Endothelial cell (in vitro differentiated cells): ENCODE results near the gene POLR3A. TPM values are rescaled to one million over a fixed set of nuclear protein-coding genes. Genes with fewer than 3 reads are reported as not detected.
A peak's percentile ranks its signal among the peaks of the same experiment; 100 is the strongest.

Experiments used
- DNase-seq: peaks from one replicate; pipeline ENCODE4 v3.0.0; 2021; ENCODE audit warnings: low spot score
- H3K27ac Mint-ChIP-seq: one replicate; pipeline ENCODE4 v1.8.0; 2021; ENCODE audit warnings: mixed read lengths, inconsistent platforms; ENCODE audit not compliant: unreplicated experiment
- H3K27me3 Mint-ChIP-seq: one replicate; pipeline ENCODE4 v1.8.0; 2021; ENCODE audit warnings: mild to moderate bottlenecking, moderate library complexity, mixed read lengths, inconsistent platforms; ENCODE audit not compliant: unreplicated experiment
- H3K36me3 Mint-ChIP-seq: one replicate; pipeline ENCODE4 v1.8.0; 2021; ENCODE audit warnings: mild to moderate bottlenecking, low read depth, mixed read lengths, inconsistent platforms; ENCODE audit not compliant: unreplicated experiment
- H3K4me1 Mint-ChIP-seq: one replicate; pipeline ENCODE4 v1.8.0; 2021; ENCODE audit warnings: mild to moderate bottlenecking, mixed read lengths, inconsistent platforms; ENCODE audit not compliant: unreplicated experiment
- H3K4me3 Mint-ChIP-seq: one replicate; pipeline ENCODE4 v1.8.0; 2021; ENCODE audit warnings: mild to moderate bottlenecking, mixed read lengths, inconsistent platforms; ENCODE audit not compliant: unreplicated experiment
- H3K9me3 Mint-ChIP-seq: one replicate; pipeline ENCODE4 v1.8.0; 2021; ENCODE audit warnings: mixed read lengths, inconsistent platforms; ENCODE audit not compliant: unreplicated experiment
- total RNA-seq: library from RNA; stranded (reverse); fragmentation: NEBNext Ultra II Directional; extraction: Animal tissue kit (Norgen Biotek cat#: 25700); gene quantifications from one replicate; pipeline ENCODE4 v1.2.1, GENCODE V29; 2021; ENCODE audit not compliant: unreplicated experiment
- TF ChIP-seq, protein P1 (sequence below): fragments of 200-600 bp; sonication (generic); IDR thresholded peaks from one replicate; pipeline ENCODE4 v1.5.0; 2021; ENCODE audit warnings: antibody characterized with exemption; ENCODE audit not compliant: unreplicated experiment

The POLR3A gene
- total RNA-seq, 1 donor from 2014 or later: 18.4 TPM

- Mint-ChIP-seq H3K27ac (no peak overlapping the region), H3K4me3 (no peak overlapping the region)
- TF ChIP-seq, protein P1, sequence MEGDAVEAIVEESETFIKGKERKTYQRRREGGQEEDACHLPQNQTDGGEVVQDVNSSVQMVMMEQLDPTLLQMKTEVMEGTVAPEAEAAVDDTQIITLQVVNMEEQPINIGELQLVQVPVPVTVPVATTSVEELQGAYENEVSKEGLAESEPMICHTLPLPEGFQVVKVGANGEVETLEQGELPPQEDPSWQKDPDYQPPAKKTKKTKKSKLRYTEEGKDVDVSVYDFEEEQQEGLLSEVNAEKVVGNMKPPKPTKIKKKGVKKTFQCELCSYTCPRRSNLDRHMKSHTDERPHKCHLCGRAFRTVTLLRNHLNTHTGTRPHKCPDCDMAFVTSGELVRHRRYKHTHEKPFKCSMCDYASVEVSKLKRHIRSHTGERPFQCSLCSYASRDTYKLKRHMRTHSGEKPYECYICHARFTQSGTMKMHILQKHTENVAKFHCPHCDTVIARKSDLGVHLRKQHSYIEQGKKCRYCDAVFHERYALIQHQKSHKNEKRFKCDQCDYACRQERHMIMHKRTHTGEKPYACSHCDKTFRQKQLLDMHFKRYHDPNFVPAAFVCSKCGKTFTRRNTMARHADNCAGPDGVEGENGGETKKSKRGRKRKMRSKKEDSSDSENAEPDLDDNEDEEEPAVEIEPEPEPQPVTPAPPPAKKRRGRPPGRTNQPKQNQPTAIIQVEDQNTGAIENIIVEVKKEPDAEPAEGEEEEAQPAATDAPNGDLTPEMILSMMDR: no peak
These were observed 57.5 kb downstream of the POLR3A start for GRCh38 chr10:77971804-77972144.

GRCh38 chr10:77970869-77971803 is 58.2 kb downstream of the POLR3A start:
- Mint-ChIP-seq H3K4me1 (peaks cover 11% of the 10 kb centered on the region), H3K36me3 (no peaks in the 10 kb centered on the region), H3K9me3 (no peaks in the 10 kb centered on the region), H3K27ac (peak overlapping the region; percentile 36), H3K4me3 (no peak overlapping the region), H3K27me3 (peaks cover 2% of the 10 kb centered on the region)
- TF ChIP-seq, protein P1: no peak
- no peak for DNase-seq

More at GRCh38 chr10:77971804-77972144, 57.5 kb downstream of the POLR3A start:
- Mint-ChIP-seq H3K9me3 (no peaks in the 10 kb centered on the region), H3K36me3 (no peaks in the 10 kb centered on the region), H3K27me3 (peaks cover 2% of the 10 kb centered on the region), H3K4me1 (peaks cover 11% of the 10 kb centered on the region)
- DNase-seq: no peak

- H3K27ac Mint-ChIP-seq: no peak overlapping the region
- no peak for DNase-seq
These were observed 60.2 kb downstream of the POLR3A start for GRCh38 chr10:77969114-77969513.

DNA sequence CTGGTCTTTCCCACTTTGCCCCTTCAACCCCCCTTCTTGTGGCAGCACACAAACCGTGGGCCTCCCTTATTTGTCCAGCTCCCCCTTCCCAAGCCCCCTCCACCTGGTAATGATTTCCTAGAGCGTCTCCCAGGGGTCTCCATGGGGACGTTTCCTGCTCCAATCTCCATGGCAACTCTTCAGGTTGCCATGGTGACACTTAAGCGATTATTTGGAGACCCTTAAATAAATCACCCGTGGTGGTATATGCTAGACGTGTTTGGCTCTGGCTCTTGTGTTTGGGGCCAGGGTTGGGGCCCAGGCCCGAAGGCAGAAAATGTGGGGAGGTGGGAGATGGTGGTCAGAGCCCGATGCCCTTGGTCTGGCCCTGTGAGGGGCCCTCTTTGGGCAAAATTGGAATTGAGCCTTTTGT is 61.7 kb downstream of the POLR3A start:
- DNase-seq: no peak
- no peak overlapping the region for H3K4me3 Mint-ChIP-seq
- TF ChIP-seq, protein P1: no peak

More at GRCh38 chr10:77969114-77969513, 60.2 kb downstream of the POLR3A start:
- no peaks in the 10 kb centered on the region for H3K27me3 Mint-ChIP-seq
- H3K9me3 Mint-ChIP-seq: peaks cover under 1% of the 10 kb centered on the region
- peaks cover 5% of the 10 kb centered on the region for H3K36me3 Mint-ChIP-seq
- TF ChIP-seq, protein P1: no peak
- peaks cover 11% of the 10 kb centered on the region for H3K4me1 Mint-ChIP-seq
- no peak overlapping the region for H3K4me3 Mint-ChIP-seq

DNA sequence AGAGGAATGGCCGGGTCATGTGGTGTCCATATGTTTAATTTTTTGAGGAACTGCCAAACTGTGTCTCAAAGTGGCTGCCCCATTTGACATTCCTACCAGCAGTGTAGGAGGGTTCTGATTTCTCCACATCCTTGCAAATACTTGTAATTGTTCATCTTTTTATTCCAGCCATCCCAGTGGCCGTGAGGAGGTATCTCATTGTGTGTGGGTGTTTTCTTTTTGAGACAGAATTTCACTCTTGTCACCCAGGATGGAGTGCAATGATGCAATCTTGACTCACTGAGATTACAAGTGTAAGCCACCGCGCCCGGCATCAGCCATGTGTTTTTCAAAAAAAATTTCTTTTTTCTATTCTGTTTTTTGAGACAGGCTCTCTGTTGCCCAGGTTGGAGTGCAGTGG is 64.0 kb downstream of the POLR3A start:
- Mint-ChIP-seq H3K27ac (no peak overlapping the region), H3K4me1 (peaks cover 3% of the 10 kb centered on the region), H3K9me3 (peaks cover 6% of the 10 kb centered on the region), H3K4me3 (no peak overlapping the region), H3K36me3 (peaks cover 9% of the 10 kb centered on the region), H3K27me3 (peaks cover 4% of the 10 kb centered on the region)
- DNase-seq: no peak
- TF ChIP-seq, protein P1: no peak

More for the DNA sequence above, 61.7 kb downstream of the POLR3A start:
- Mint-ChIP-seq H3K9me3 (peaks cover 6% of the 10 kb centered on the region), H3K27me3 (peaks cover 4% of the 10 kb centered on the region), H3K4me1 (peaks cover 11% of the 10 kb centered on the region), H3K27ac (peak overlapping the region; percentile 55), H3K36me3 (peaks cover 9% of the 10 kb centered on the region)
